HFF-Myc (cell line): ENCODE measurements around the gene TTC31.
A peak's percentile ranks its signal among the peaks of the same experiment; 100 is the strongest.

Experiments
- DNase-seq: peaks from one replicate; pipeline ENCODE4 v3.0.0-alpha.2; 2011; ENCODE audit warnings: low read depth; ENCODE audit errors: extremely low read depth
- H3K4me3 ChIP-seq: replicated peaks from 2 replicates; pipeline ENCODE4 v1.5.1; 2011; ENCODE audit warnings: low read depth, mild to moderate bottlenecking, control low read depth, low read length
- CTCF ChIP-seq: IDR thresholded peaks from 2 replicates; pipeline ENCODE4 v1.5.1; 2012; ENCODE audit warnings: mild to moderate bottlenecking, low read depth, low read length, control low read depth; ENCODE audit errors: missing control alignments

TTC31 gene

GRCh38 chr2:74448771-74449170, 34.1 kb upstream of the TTC31 start:
- DNase-seq = no peak
- no peak overlapping the region for H3K4me3 ChIP-seq
- TF ChIP-seq CTCF = no peak

DNA sequence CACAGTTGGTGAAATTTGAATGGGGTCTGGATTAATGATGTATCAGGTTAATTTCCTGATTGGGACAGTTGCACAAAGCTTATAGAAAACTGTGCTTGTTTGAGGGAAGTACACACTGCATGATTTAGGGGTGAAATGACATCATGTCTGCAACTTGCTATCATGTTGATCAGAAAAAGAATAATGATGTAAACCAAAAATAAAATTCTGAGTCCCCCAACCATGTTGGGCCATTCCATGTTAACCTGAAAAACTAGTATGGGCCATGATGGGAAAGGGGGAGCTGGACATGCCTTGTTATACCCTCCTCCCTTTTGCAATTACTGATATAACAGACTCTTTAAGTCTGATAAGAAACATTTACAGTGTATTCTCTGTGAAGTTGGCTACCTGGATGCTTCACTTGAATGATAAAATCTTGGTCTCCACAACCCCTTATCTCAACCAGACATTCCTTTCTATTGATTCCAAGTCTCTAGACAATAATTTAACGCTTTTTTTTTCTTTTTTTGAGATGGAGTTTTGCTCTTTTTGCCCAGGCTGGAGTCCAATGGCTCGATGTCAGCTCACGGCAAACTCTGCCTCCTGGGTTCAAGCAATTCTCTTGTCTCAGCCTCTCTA, 32.2 kb upstream of the TTC31 start:
- H3K4me3 ChIP-seq = no peak overlapping the region
- TF ChIP-seq CTCF = no peak
- DNase-seq = no peak

DNA sequence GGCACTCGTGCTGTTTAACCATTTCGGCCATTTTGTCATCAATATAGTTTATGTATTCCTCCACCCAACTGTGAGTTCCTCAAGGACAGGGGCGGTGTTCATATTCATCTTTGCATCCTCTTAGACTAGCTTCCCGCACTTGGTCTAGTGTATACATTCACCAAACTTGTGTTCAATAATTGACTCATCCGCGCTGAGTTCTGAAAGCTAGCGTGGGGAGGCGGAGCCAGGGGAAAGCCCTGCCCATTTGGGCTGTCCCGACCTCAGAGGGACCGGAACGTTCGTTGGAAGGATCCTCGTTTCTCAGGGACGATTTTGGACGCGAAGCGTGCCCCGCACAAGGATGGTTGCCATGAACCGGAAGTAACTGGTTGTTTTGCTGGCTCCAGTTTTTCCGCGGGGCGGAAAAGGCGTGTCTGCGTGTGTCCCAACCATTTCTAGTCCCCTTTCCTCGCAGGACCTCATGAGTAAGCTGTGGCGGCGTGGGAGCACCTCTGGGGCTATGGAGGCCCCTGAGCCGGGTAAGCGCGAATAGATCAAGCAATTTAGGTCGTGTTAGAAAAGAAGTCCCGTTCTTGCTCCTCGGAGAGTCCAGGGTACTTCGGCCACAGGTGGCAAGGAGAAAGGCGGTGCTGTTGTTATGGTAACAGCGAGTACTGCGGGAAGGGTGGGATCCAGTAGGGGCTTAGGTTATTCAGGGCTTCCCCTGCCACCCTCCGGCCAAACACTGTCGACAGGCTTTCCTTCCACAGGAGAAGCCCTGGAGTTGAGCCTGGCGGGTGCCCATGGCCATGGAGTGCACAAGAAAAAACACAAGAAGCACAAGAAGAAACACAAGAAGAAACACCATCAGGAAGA, 28.0 kb upstream of the TTC31 start, which contains the start of gene INO80B:
Gene INO80B (plus strand): TSS at position 434 of the 858 bp plus-strand sequence. CDS start 30 bp downstream, at position 464.
- H3K4me3 ChIP-seq = peak within 1 kb of the TSS; percentile 59
- peak; percentile 97 for DNase-seq
- TF ChIP-seq CTCF = no peak

DNA sequence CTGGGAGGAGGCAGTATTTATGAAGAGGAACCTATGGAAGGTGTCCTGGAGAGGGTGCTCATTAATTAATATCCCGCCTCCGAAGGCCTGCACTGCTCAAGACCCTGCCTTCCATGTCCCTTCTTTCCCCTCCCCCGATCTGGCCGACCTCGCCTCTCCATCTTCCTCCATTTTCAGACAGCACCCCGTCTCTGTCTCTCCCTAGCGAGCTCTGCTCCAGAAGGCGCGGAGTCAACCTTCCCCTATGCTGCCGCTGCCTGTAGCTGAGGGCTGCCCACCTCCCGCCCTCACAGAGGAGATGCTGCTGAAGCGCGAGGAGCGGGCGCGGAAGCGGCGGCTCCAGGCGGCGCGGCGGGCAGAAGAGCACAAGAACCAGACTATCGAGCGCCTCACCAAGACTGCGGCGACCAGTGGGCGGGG, 25.7 kb upstream of the TTC31 start:
- no peak for TF ChIP-seq CTCF
- no peak for DNase-seq
- H3K4me3 ChIP-seq = peak overlapping the region; percentile 92

DNA sequence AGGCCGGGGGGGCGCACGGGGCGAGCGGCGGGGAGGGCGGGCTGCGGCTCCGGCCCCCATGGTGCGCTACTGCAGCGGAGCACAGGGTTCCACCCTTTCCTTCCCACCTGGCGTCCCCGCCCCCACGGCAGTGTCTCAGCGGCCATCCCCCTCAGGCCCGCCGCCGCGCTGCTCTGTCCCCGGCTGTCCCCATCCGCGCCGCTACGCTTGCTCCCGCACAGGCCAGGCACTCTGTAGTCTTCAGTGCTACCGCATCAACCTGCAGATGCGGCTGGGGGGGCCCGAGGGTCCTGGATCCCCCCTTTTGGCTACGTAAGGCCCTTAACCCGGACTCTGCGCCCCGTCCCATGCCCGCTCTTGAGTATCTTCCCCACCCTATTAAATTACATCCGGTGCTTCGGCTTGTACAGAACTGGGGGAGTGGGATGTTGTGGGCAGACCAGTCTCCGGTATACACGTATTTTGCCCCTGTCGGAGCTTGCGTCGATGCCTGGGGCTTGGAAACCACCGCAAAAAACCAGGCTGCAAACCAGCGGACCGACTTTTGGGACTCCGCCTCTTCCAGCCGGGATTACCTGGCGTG, 25.2 kb upstream of the TTC31 start:
- no peak for TF ChIP-seq CTCF
- no peak for DNase-seq
- H3K4me3 ChIP-seq = peak overlapping the region; percentile 92

DNA sequence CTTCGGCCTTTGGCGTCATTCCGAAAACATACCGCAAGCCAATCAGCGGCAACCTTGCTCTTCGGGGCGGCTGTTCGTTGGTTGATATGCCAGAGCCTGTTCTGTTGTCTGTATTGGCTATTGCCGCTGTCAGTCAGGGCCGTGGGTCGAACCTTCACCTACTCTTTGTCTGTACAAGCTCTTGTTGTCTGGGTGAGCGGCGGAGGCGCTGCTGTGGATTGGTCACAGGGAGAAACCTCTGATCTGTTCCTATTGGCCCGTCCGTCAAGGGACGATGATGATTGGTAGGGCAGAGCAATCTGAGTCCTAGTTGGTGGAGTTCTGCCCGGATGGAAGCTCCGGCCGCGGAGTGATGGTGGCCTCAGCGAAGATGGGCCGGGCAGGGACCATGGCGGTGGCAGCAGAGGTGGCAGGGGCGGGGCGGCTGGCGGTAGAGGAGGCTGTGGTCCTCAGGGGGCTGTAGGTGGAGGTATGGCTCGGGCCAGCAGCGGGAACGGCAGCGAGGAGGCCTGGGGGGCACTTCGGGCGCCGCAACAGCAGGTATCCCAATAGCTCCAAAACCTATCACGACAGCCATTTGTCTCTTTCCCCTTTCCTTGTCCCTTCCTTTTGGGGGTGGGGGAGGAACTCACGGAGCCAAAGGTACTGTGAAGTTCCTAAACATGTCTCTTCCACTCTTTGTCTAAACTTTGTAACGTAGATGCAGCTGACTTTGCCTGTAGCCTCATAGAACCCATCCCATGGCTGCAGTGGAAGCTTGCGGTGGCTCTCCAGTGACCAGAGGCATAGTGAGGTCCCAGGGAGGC, 24.5 kb upstream of the TTC31 start, which contains the start of gene WBP1:
Gene WBP1 (plus strand): TSS at position 307 of the 806 bp plus-strand sequence. CDS start 165 bp downstream, at position 472.
- H3K4me3 ChIP-seq = peak within 1 kb of the TSS; percentile 92
- TF ChIP-seq CTCF = no peak
- peak; percentile 100 for DNase-seq
